ENCODE results near the gene THUMPD2.

Gene THUMPD2

GRCh38 chr2:39725401-39725800 lies 53.7 kb downstream of the THUMPD2 start:
- TF ChIP-seq CTCF (IDR thresholded peaks at IDR 0.05; ENCODE audit: insufficient read depth, low read length, missing control alignments): no peak
- POLR2A ChIA-PET: no interaction called here
- DNase-seq (ENCODE audit: low read depth, low spot score): no peak
- H3K4me3 ChIP-seq (ENCODE audit: low read depth, low read length): no peak overlapping the region
- CTCF ChIA-PET: interaction anchor here (1.2 kb wide), 1 partner anchor 28 kb away, joined by 3 read pairs; no protein-coding TSS in a partner anchor

- no peak for DNase-seq (ENCODE audit: low read depth, low spot score)
- no peak for TF ChIP-seq CTCF (IDR thresholded peaks at IDR 0.05; ENCODE audit: insufficient read depth, low read length, missing control alignments)
- CTCF ChIA-PET: interaction anchor here (1.2 kb wide), 1 partner anchor 27 kb away, joined by 3 read pairs; no protein-coding TSS in a partner anchor
- POLR2A ChIA-PET: no interaction called here
- H3K4me3 ChIP-seq (ENCODE audit: low read depth, low read length): no peak overlapping the region
Measured at GRCh38 chr2:39724828-39725144, 54.3 kb downstream of the THUMPD2 start.

- ChIA-PET POLR2A (no interaction called here), CTCF (interaction anchor here (1.2 to 1.4 kb wide), 2 partner anchors 11 to 26 kb away, joined by 3 to 4 read pairs; no protein-coding TSS in a partner anchor)
- DNase-seq (ENCODE audit: low read depth, low spot score): no peak
- no peak for TF ChIP-seq CTCF (IDR thresholded peaks at IDR 0.05; ENCODE audit: insufficient read depth, low read length, missing control alignments)
- no peak overlapping the region for H3K4me3 ChIP-seq (ENCODE audit: low read depth, low read length)
Measured at GRCh38 chr2:39723946-39724827, 54.9 kb downstream of the THUMPD2 start.

GRCh38 chr2:39723497-39723896 lies 55.6 kb downstream of the THUMPD2 start:
- ChIA-PET POLR2A (no interaction called here), CTCF (interaction anchor here (1.4 kb wide), 1 partner anchor 12 kb away, joined by 4 read pairs; no protein-coding TSS in a partner anchor)
- DNase-seq (ENCODE audit: low read depth, low spot score): no peak
- TF ChIP-seq CTCF (IDR thresholded peaks at IDR 0.05; ENCODE audit: insufficient read depth, low read length, missing control alignments): no peak
- no peak overlapping the region for H3K4me3 ChIP-seq (ENCODE audit: low read depth, low read length)

GRCh38 chr2:39720970-39721369 lies 58.1 kb downstream of the THUMPD2 start:
- no peak for DNase-seq (ENCODE audit: low read depth, low spot score)
- ChIA-PET POLR2A (no interaction called here), CTCF (interaction anchor here (1.3 to 1.5 kb wide), 2 partner anchors 10 to 127 kb away, joined by 4 to 6 read pairs; no protein-coding TSS in a partner anchor)
- H3K4me3 ChIP-seq (ENCODE audit: low read depth, low read length): no peak overlapping the region
- no peak for TF ChIP-seq CTCF (IDR thresholded peaks at IDR 0.05; ENCODE audit: insufficient read depth, low read length, missing control alignments)

GRCh38 chr2:39719317-39719716 lies 59.7 kb downstream of the THUMPD2 start:
- DNase-seq (ENCODE audit: low read depth, low spot score): no peak
- TF ChIP-seq CTCF (IDR thresholded peaks at IDR 0.05; ENCODE audit: insufficient read depth, low read length, missing control alignments): no peak
- POLR2A ChIA-PET: no interaction called here
- H3K4me3 ChIP-seq (ENCODE audit: low read depth, low read length): no peak overlapping the region
- CTCF ChIA-PET: interaction anchor here (0.9 to 1.3 kb wide), 2 partner anchors 23 to 72 kb away, joined by 3 read pairs; no protein-coding TSS in a partner anchor
